Stimulated activated CD4-positive, alpha-beta T cell treated with anti-CD3 and anti-CD28 coated beads, Interleukin-15, amount 100 ng/mL, for 48 hours (primary cell): Measurements from ENCODE around the gene ETV3.
"Not testable (repeated sequence)": the region's sequence is repeated elsewhere in the genome, so short reads cannot be mapped to it uniquely, and the experiment has no call there.

Source experiments
- DNase-seq, 2 donors: peaks; one replicate each; pipeline ENCODE4 v3.0.0-alpha.2; 2020; ENCODE audit warnings: low read depth in 2 of 2

ETV3 gene

GRCh38 chr1:157138220-157139051 lies at the start of gene ETV3:
Gene ETV3 (minus strand): TSS chr1:157138395. CDS start chr1:157136352, 2,043 bp downstream.
- DNase-seq, result peak; percentile 80 to 81

DNA sequence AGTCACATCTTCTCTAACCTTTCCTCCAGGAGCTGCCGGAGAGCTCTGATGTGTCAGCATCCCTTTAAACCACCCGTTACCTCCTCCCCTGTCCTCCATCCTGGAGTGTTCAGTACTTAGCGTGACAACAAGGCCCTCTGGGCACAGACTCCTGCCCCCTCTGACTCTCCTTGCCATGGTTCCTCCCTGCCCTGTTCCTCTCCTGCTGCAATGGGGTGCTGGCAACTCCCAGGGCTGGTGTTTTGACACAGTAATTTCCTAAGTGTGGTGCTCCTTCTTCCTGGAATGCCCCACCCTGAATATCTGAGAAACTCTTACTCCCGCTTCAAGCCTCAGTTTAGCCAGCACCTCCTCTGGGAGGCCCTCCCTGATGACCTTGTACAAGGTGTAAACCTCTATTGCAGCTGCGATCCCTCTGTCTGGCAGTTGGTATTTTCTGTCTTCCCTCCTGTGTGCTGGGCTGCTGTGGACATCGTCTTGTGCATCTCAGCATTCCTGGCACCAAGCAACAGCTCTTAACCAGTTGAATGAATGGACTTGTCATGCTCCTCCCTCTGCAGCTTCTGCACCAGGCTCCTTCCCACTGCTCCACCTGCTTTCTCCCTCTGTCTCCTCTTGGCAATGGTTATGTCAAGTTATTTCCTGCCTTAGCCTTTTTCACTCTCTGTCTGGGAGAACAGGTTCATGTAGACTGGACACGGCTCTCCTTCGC lies 48.2 kb upstream of the ETV3 start:
- DNase-seq, result no peak

GRCh38 chr1:157183870-157184269 lies 45.7 kb upstream of the ETV3 start:
- DNase-seq, result no peak

- not testable (repeated sequence) for DNase-seq
Measured at GRCh38 chr1:157182371-157182770, 44.2 kb upstream of the ETV3 start.

DNA sequence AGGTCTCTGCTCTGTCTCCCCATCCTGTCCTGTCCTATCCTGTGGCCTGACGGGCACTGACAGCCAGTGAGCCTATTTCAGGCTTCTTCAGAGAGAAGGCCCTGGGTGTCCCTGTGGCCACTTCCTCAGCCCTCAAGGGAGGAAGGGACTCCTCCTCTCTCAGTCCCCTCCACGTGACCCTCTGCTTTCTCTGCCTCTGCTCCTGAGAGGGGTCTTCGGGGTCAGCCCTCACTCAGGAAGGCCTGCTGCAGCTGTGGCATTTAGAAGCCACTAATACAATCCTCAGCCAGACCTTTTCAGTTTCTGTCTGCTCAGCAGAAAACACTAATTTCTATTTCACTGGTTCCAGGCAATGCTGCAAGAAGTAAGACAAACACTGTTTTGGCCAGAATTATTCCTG lies 43.6 kb upstream of the ETV3 start:
- DNase-seq, result no peak

- DNase-seq, result no peak
Measured at GRCh38 chr1:157181258-157181657, 43.1 kb upstream of the ETV3 start.

DNA sequence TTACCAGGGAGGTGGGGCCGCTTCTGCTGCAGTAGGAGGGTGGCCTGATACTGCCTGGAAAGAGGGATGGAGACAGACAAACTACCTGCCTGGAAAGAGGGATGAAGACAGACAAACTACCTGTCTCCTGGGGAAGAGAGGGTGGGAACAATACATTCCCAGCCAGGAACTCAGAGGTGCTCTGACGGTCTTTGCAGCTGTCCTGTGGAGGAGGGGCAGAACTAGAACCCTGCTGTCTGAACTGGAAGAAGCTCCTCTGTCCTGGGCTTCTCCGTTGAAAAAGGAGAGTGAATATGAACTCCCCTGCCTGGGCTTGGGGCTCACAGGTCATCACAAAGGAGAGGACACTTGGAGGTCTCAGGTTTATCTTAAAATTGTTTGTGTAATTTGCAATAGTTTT lies 40.3 kb upstream of the ETV3 start:
- DNase-seq, result no peak

DNA sequence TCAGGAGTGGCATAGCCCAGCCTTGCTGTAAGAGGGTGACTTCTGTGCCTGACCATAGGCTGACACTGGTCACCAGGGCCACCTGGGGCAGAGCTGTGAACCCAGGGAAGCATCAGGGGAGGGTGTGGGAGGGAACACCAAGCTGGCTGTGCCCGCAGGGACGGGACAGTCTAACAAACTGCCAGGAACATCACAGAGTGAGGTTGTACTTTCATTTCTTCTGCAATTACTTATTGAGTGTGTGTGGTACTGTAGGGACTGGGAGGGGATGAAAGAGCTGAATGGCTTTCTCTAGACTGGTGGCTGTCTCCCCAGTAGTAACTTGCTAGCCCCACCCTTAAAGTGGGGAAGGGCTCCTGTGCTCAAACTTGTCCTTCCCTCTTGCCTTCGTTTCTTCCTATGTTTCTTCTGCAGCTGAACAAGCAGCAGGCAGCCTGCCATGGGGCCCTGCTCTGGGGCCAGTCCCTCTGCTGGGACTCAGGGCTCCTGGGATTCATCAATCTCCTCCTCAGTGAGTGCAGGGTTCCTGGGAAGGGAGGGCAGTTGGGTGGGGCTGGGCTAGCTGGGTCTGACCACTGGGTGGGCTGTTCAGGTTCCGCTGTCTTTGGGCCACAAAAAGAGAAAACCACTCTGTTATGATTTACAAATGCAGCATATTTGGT lies 39.7 kb upstream of the ETV3 start:
- no peak for DNase-seq

- DNase-seq, result no peak
Measured at GRCh38 chr1:157176591-157177121, 38.5 kb upstream of the ETV3 start.

DNA sequence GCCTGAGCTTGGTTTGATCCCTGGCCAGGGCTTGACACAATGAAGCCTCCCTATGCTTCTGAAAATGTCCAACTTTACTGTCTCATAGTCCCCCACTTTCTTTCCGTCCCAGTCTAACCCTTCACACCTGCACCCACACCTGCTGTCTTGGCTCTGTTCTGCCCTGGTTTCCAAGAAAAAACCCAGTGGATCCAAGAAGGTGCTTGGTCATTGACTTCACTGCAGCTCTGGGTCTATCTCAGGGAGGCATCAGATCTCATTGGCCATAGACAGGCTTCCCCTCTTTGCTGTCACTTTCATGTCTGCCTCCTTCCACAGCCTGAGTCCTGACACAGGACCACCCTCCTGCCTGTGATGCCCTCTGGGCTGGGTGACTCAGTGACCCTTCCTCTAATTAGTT lies 37.8 kb upstream of the ETV3 start:
- no peak for DNase-seq

DNA sequence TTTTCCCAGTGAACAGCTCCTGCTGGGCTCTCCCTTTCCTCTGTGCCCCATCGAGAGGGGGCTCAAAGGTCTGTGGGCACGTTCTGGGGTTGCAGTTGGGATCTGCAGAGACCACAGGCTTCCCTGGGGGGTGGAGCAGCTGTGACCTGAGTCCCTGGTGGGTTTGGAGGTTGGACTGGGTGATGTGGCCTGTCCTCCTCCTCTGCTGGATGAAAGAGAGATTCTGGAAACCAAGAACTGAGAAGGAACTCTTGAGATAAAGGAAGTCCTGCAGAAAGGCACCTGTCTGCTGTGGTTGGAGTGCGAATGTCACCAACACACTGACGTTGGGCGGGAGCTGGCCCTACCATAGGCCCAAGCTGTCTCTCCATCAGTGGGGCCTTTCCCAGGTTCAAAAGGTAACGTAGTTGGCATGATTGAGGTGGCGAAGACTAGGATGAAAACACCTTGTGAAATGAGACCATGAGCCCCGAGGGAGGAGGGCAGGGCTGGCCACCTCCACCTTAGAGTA lies 35.8 kb upstream of the ETV3 start:
- no peak for DNase-seq

DNA sequence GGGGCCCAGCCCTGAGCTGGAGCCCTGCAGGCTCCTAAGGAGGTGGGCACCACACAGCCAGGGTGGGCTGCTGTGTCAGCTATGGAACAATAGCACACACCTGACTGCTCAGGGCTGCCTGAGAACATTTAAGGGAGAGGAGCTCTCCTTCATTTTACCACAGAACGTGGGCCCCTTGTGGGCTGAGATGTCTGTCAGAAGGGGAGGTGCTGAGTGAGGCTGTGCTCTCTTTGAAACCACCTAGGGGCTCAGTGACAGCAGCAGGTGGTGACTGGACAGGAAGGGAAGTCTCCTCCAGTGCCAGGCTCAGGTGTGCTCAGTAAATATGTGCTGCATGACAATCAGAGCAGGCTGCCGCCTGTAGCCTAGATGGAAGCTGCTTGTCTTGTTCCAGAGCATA lies 35.0 kb upstream of the ETV3 start:
- DNase-seq, result not testable (repeated sequence)

DNA sequence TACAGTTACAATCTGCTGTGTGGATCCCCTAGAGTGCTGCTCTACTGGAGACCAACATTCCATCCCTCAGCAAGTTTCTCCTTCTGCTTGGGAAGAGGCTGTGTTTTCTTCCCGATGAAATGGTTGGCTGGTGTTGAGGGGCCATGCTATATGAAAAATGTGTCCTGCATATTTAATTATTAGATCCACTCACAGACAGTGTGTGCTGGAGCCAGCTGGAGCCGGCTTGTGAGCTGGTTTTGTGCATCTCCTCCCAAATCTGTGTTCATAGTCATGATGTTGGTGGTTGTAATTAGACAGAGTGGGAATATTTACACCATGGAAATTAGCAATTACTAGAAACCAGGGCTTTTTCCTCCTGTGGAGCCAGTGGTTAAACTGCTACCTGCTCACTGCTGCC lies 34.4 kb upstream of the ETV3 start:
- DNase-seq, result not testable (repeated sequence)

GRCh38 chr1:157171903-157172503 lies 33.8 kb upstream of the ETV3 start:
- not testable (repeated sequence) for DNase-seq

- DNase-seq, result peak in 1 of 2 donors; percentile 25
Measured at GRCh38 chr1:157170677-157171515, 32.7 kb upstream of the ETV3 start.

DNA sequence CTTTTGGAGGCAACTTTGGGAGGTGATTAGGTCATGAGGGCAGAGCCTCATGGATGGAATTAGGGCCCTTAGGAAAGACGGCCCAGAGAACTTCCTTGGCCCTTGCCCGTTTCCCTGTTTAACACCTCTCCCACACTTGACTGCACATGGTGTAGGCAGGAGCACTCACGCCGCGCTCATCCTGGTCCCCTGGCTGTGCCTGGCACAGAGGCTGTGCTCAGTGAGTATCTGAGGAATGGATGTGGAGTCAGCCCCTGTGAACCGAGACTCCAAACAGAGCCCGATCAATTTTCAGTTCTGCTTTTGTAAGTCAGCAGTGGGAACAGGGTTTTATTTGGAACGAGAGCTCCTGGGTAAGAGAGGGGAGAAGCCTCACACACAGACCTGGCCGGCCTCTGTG lies 29.8 kb upstream of the ETV3 start:
- DNase-seq, result no peak

GRCh38 chr1:157167437-157167836 lies 29.2 kb upstream of the ETV3 start:
- no peak for DNase-seq

- DNase-seq, result no peak
Measured at GRCh38 chr1:157166590-157166989, 28.4 kb upstream of the ETV3 start.

DNA sequence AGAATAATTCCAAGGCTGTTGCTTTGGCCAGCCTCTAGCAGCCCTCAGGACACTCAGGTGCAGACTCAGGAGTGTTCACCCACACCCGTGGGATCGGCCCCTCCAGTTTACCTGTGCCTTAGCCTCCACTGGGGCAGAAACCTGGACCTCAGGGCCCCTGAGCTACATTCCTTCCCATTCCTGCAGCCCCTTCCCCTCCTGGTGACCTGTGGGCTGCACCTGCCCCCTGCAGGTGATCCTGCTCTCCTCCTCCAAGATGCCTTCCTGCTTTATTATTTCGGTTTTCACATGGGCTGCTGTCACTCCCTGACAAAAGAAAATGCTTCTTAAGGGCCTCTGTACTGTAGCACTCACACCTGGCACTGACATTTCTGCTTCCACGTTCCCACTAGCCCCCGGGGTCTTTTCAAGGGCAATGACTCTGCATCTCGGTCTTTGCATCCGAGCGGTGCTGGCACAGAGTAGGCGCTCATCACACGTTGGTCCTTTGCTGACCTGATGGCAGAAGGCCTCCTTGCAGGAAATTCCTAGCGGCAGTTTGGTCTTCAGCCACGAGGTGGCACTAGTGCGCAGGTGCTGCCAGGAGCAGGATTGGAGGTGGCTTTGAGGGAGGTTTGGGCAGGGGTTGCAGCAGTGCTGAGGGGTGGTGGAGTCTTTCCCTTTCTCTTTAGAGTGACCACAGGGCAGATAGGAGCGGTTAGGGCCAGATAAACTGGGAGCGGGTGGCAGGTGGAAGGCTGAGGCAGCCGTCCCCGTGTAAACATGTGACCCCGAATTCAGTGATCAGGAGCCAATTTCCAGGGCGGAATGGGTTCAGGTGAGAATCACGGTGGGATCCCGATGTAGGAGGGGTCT lies 25.3 kb upstream of the ETV3 start:
- DNase-seq, result peak; percentile 51 to 72

- DNase-seq, result no peak
Measured at GRCh38 chr1:157162345-157162744, 24.1 kb upstream of the ETV3 start.
